ENCODE data around the gene MAPT. TPM values are rescaled to one million over a fixed set of nuclear protein-coding genes. Genes with fewer than 3 reads are reported as not detected.

Gene MAPT
- total and polyA plus RNA-seq, 2 of the 4 experiments (the other 2 are of a cell fraction) = 0.18 to 0.19 TPM

DNA sequence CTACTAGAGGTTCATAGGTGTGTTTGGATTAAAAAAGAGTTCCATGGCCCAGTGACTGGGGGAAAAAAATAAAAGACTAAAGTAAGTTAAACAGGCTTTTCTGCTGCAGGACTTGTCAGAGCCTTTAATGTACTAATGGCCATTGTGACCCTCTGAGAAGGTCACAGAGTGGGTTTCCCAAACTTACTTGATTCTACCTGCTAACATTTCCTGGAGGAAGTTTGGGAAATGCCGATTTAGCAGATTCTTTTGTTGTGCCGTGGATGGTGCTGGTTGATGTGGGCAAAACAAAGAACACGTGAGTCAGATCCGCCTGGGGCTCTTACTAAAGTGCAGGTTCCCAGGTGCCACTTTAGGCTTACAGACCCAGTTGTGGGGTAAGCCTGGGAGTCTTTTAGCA is 91.1 kb downstream of the MAPT start:
- Histone ChIP-seq H3K4me2 (ENCODE audit: low read depth, low read length) (no peak overlapping the region), H2BK15ac (ENCODE audit: low read depth, low read length) (no peak overlapping the region), H3K9me3 (ENCODE audit: control insufficient read depth, insufficient read depth, low read length) (peaks cover 2% of the 10 kb centered on the region; the same call in 1 of the 2 replicates), H3K4me3 (ENCODE audit: insufficient read depth, low read depth, low read length) (no peak overlapping the region), H3K4me1 (ENCODE audit: control insufficient read depth, insufficient read depth, low read length) (no peaks in the 10 kb centered on the region), H3K9ac (ENCODE audit: low read depth, low read length) (no peak overlapping the region), H3K27me3 (ENCODE audit: control insufficient read depth, insufficient read depth, low read length) (peaks cover 57% of the 10 kb centered on the region), H2AFZ (replicated peaks; ENCODE audit: low read length, poor library complexity) (no peak overlapping the region), H3K36me3 (ENCODE audit: control insufficient read depth, insufficient read depth, low read length) (no peaks in the 10 kb centered on the region), H3K79me1 (ENCODE audit: low read depth in 1 of 2, low read length in 2 of 2) (no peaks in the 10 kb centered on the region), H4K91ac (ENCODE audit: insufficient read depth, low read depth, low read length) (no peak overlapping the region), H3K56ac (ENCODE audit: extremely low read depth, insufficient read depth, low read length) (no peak overlapping the region), H2BK5ac (ENCODE audit: low read depth, low read length, poor library complexity, severe bottlenecking) (no peak overlapping the region), H4K5ac (ENCODE audit: low read depth, low read length) (no peak overlapping the region), H3K9me1 (ENCODE audit: insufficient read depth, low read length) (peaks cover under 1% of the 10 kb centered on the region; the same call in 1 of the 2 replicates), H3K4ac (ENCODE audit: low read depth, low read length) (no peak overlapping the region), H3K27ac (ENCODE audit: insufficient read depth, low read length) (no peak overlapping the region), H4K20me1 (ENCODE audit: insufficient read depth, low read length) (no peaks in the 10 kb centered on the region; the same call in 1 of the 2 replicates), H3K18ac (ENCODE audit: low read depth, low read length) (no peak overlapping the region), H4K8ac (ENCODE audit: low read depth in 2 of 2, low read length in 2 of 2) (no peak overlapping the region), H2AK5ac (ENCODE audit: low read depth, low read length) (no peak overlapping the region), H3K23ac (ENCODE audit: low read depth, low read length) (no peak overlapping the region), H2AK9ac (replicated peaks; ENCODE audit: low read depth, low read length, poor library complexity) (no peak overlapping the region), H3K14ac (replicated peaks; ENCODE audit: low read depth, low read length) (no peak overlapping the region), H2BK20ac (ENCODE audit: low read depth, low read length) (no peak overlapping the region), H2BK120ac (ENCODE audit: low read depth, low read length) (no peak overlapping the region)
- ChIA-PET CTCF (no interaction called here), POLR2A (ENCODE audit: unreplicated experiment) (no interaction called here)
- TF ChIP-seq MAFK (IDR thresholded peaks at IDR 0.05; ENCODE audit: low read depth, low read length) = peak; percentile 83
- TF ChIP-seq, protein P1, sequence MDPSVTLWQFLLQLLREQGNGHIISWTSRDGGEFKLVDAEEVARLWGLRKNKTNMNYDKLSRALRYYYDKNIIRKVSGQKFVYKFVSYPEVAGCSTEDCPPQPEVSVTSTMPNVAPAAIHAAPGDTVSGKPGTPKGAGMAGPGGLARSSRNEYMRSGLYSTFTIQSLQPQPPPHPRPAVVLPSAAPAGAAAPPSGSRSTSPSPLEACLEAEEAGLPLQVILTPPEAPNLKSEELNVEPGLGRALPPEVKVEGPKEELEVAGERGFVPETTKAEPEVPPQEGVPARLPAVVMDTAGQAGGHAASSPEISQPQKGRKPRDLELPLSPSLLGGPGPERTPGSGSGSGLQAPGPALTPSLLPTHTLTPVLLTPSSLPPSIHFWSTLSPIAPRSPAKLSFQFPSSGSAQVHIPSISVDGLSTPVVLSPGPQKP (IDR thresholded peaks at IDR 0.05; ENCODE audit: borderline replicate concordance, low read depth, low read length) = no peak
- TF ChIP-seq BHLHE40 (IDR thresholded peaks at IDR 0.05; ENCODE audit: low read depth, low read length) = no peak
- no peak for TF ChIP-seq SMC3 (IDR thresholded peaks at IDR 0.05; ENCODE audit: low read depth, low read length)
- no peak for TF ChIP-seq CEBPB (IDR thresholded peaks at IDR 0.05; ENCODE audit: low read depth, low read length)
- no TSS peak for BruUV-seq (replicated peaks)
- DNase-seq = no peak
- intact Hi-C loops (cut with micrococcal nuclease) = no loop called here
- no peak for ATAC-seq (ENCODE audit: low read depth)
- dilution Hi-C loops (cut with HindIII; ENCODE audit: low sequenced_read_pairs, unreplicated experiment) = no loop called here
- in situ Hi-C loops (cut with MboI; ENCODE audit: low sequenced_read_pairs) = no loop called here
- 100% methylated on average over 2 of the region's 4 CpGs; no CpG with 5 or more reads in 1 of the 2 experiments for WGBS, 2 experiments (ENCODE audit: extremely low coverage in 2 of 2, insufficient read length in 1 of 2)

All from IMR-90 (cell line).